HL-60/S4 treated with retinoic acid at 250 ng/mL for 4 days and 3 days (cell line): ENCODE data around the gene REM1.

Source experiments
- in situ Hi-C: fragments of 300-500 bp; cut with MboI; formaldehyde crosslinking; loops from 2 replicates; pipeline ENCODE4 v1.7.0; 2022; ENCODE audit warnings: low sequenced_read_pairs

Gene REM1

GRCh38 chr20:31522731-31523130, 47.6 kb downstream of the REM1 start:
- in situ Hi-C loops, result no loop called here

DNA sequence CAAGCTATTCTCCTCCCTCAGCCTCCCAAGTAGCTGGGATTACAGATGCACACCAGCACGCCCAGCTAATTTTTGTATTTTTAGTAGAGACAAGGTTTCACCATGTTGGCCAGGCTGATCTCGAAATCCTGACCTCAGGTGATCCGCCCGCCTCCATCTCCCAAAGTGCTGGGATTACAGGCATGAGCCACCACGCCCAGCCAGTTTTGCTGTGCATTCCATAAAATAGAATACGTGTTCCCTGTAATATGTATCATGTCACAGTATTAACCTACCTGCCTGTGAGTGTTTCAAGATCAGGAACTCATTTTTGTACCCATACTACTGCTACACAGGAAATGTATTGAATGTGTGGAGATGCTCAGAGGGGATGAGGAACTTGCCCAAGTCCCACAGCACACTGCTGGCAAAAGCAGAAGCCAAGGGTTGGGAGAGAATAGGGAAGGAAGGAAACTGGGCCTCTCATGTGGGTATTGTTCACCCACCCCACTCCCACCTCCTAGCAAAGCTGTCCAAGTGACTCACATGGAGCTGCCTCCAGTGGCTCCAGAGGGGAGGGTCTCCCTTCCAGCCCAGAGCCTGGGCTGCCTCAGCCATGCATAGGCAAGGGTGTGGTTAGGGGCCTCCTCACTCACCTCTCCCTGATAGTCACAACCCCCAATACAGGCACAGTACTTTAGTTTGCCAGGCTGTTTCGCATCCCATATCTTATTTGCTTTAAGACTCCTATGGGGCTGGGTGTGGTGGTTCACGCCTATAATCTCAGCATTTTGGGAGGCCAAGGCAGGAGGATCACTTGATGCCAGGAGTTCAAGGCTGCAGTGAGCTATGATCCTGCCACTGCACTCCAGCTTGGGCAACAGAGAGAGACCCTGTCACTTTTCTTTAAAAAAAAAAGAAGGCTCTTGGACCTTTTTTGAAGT, 48.5 kb downstream of the REM1 start:
- in situ Hi-C loops, result no loop called here

GRCh38 chr20:31527266-31527665, 52.2 kb downstream of the REM1 start:
- in situ Hi-C loops, result loop anchor here (25.0 kb wide), 1 partner anchor 185 kb away; the partner anchor contains the start of gene BCL2L1
